ENCODE measurements around the gene CMIP.
"Not testable (repeated sequence)": the region's sequence is repeated elsewhere in the genome, so short reads cannot be mapped to it uniquely, and the experiment has no call there.

The CMIP gene

DNA sequence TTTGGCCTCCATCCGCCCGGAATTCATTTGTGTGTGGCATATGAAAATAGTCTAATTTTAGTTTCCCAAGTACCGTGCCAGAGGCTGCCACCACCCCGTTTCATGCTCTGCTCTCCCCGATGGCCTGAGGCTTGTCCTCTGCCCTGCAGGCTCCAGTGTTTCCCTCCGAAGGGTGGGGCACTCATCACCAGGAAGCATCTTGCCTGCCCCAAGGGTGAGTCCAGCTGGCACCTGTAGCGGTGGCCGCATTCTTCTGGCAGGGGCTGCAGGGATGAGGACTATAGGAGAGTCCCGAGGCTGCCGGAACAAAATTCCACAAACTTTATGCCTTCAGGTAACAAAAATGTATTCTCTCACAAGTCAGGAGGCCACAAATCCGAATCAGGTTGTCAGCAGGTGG, 23.1 kb upstream of the CMIP start:
- no peak for DNase-seq

DNA sequence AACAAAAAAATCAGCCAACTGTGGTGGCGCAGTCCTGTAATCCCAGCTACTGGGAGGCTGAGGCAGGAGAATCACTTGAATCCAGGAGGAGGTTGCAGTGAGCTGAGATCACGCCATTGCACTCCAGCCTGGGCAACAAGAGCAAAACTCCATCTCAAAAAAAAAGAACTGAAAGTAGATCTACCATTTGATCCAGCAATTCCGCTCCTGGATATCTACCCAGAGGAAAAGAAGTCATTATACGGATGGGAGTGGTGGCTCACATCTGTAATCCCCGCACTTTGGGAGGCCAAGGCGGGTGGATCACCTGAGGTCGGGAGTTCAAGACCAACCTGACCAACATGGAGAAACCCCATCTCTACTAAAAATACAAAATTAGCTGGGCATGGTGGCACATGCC, 22.5 kb upstream of the CMIP start:
- DNase-seq, result not testable (repeated sequence)

DNA sequence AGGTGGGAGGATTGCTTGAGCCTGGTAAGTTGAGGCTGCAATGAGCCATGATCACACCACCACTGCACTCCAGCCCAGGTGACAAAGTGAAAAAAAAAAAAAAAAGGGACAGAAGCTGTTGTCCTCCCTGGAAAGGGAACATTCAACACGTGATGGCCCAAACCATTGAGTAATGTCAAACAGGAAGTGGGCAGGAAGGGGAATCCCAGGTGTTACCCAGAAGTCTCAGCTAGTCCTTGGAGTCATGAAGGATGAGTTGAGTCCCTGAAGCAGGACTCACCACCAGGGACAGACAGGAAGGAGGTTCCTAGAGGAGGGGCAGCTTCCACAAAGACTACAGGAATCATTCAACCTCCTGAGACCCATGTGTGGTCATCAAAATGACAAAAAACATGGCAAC, 19.8 kb upstream of the CMIP start:
- DNase-seq, result no peak

DNA sequence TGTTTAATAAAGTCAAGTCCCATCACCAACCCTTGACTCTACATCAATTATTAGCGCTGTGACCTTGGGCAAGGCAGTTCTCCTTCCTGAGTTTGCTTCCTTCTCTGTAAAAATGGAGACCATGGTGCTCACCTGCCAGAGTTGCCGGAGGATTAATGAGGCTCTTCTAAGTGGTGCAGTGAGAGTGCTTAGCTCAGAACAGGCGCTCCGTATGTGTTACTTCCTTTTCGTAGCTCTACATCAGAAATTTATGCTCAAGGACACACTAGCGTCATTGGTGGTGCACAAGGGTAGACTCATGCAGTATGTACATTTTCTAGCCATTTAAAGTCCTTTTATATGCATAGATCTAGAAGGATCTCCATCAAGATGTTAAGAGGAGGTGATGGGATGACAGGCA, 17.4 kb upstream of the CMIP start:
- DNase-seq, result no peak

DNA sequence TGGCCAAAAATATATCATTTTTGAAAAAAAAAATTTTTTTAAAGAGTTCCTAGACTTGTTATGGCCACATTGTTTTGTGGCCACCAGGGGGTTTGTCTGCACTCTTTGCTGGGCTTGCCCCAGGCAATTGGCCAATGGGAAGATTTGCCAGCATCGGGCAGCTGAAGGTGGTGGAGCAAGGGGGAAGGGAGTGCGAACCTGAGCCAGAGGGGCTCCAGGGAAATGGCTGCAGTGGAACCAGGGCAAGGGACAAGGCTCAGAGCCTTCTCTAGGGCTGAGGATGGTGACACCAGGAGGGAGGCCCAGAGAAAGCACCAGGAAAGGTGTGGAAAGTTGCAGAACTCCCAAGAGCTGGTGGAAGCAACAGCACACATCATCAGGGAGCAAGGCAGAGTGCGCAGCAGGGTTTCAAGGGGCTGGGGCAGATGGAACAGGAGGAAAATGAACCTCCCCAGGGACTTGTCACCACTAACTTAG, 15.5 kb upstream of the CMIP start:
- peak; percentile 99 for DNase-seq

DNA sequence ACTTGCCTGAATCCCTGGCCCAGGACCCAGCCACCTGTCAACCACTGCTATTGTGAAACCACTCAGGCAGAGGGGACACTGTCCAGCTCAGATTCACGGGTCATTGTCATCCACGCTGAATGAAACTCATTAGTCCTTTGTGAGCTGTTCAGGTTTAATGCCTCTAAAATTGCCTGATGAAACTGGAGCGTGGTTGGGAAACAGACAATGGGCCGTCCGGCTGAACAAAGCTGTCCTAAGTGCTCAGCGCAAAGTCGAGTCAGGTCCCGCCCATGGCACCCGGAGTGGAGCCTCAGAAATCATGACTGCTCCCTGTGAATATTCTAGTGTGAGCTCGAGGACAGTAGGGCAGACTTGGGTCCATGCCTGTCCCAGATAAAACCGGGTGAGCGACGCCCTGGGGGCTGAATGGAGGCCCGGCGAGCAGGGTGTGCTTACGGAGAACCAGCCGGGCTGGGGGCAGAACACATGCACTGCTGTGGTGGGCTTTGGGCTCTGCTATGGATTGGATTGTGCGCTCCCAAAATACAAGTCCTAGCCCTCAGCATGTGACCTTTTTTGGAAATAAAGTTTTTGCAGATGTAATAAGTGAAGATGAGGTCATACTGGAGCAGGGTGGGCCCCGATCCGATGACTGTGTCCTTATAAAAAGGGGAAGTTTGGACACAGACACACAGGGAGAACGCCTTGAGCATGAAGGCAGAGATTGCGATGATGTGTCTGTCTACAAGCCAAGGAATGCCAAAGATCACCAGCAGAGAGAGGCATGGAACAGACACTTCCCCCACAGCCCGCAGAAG, 12.9 kb upstream of the CMIP start:
- DNase-seq, result no peak

DNA sequence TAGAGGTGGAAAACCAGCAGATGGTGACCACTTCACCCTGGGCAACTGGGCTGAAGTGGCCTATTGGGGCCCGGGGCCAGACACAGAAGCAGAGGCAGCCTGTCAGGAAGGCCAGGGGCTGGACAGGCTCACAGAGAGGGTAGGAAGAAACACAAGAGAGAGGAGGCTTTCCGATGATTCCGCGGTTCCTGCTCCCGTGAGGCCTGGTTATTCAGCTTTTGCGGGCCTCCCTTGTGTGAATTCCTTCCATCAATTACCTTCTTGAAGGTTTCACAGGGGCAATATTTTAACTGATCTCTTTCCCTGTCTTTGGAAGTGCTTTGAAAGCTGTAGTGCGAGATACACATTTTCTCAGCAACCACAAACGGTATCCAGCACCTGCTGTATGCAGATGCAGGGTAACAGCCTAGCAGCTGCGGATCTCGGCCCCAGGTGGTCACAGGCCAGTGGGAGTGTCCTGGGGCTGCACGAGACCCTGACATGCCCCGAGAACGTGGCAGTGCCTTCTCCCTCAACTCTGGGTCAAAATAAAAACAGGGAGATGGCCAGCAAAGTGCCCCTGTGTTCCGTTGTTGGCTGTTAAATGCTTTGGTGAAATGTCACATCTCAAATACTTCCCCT, 11.6 kb upstream of the CMIP start:
- peak; percentile 63 for DNase-seq

DNA sequence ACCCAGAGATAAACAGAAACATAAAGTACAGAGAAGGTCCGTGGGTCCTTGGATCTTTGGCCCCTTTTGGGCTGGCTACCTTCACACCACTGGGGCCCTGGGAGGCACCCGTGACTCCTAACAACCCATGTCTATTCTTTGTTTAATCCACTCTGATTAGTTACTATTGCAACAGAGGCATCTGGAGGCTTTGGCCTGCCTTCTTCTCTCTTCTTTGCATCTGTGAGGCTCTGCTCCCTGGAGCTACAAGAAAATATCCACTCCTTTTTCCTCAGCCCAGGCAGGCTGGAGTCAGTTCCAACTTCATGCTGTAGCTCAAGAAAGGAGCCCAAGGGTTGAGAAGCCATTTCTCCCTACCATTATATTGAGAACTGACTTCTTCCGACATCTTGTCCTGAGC, 9.5 kb upstream of the CMIP start:
- no peak for DNase-seq

DNA sequence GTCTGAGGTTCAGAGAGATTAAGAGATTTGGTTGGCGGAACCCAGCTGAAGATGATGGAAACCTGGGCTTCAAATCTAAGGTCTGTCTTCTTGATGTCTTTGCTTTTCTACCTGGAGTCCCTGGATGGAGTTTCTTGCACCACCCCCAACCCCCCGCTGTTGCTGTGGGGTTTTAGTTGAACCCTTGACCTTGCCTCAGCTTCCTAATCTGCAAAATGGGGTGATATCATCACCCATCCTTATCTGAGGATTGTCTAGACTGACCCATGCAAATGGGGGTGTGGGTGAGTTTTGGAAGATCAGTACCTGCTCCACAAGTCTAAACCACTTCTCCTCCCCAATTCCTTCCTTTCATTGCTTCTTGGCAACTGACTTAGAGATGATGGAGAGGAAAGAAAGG, 9.0 kb upstream of the CMIP start:
- DNase-seq, result no peak

DNA sequence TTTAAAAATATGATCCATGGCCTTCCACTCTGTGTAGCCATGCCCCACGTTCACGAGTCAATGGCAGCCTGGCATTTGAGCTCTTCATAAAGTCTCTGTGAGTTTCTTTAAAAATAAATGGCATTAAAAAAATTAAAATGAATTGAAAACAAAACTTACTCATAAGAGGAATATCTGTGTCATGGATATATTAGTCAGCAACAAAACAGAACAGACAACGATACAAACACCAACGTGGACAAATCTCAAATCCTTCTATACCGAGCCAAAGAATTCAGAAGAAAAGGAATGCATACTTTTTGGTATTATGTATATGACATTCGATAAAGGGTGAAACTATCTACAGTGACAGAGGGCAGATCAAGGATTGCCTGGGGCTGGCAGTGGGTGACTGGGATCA, 8.2 kb upstream of the CMIP start:
- DNase-seq, result no peak

DNA sequence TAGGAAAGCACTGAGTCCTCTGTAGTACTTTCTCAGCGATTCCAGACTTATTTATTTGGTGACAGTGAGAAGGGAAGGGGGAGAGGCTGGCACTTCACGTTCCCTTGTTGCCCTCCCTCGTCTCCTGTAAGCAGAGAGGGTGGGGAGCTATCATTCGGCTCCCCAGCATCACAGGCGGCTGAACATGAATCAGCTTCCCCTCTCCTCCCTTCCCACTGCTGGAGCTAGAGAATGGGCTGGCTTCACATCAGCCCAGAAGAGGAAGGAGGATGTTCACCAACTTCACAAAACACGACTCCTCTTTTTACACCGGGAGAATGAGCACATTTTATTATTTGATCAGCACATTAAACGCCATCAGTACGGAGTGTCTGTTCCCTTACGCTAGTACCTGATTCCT, 6.7 kb upstream of the CMIP start:
- peak; percentile 72 for DNase-seq

DNA sequence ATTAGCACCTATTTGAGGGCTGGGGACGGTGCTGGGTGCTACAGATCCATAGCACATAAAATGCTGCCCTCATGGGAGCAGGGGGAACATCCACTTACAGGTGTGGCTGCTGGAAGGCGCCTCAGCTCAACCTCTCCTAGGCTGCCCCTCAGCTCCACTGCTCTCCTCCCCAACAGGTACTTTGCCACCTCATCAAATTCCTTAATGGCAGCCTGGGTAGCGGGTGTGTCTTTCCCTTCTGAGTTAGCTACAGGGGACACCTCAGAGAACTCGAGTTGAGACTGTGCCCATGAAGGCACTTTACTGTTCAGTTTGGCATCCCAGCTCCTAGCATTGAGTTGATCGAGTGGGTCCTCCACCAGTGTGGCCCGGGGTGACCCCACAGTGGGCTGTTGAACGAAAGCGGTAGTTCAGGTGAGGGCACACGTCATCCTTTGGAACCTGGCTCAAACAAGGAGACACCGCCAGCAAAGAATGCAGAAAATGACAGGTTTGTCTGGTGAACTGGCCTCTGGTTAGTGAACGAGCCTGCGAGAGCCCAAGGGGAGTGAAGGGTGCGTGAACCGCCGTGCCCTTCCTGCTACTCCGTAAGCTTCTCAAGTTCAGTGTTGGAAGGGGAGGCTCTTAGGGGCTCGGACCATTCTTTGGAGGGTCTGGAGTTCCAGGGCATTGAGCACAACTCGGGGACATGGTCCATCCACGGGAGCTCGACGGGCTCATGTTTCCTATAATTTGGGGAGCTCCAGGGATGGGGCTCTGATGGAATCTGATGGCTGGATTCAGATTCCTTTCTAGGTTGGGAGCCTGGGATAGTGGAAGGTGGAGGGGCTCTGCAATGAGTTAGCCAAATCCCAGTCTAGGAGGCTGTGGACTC, 3.5 kb upstream of the CMIP start:
- DNase-seq, result no peak

DNA sequence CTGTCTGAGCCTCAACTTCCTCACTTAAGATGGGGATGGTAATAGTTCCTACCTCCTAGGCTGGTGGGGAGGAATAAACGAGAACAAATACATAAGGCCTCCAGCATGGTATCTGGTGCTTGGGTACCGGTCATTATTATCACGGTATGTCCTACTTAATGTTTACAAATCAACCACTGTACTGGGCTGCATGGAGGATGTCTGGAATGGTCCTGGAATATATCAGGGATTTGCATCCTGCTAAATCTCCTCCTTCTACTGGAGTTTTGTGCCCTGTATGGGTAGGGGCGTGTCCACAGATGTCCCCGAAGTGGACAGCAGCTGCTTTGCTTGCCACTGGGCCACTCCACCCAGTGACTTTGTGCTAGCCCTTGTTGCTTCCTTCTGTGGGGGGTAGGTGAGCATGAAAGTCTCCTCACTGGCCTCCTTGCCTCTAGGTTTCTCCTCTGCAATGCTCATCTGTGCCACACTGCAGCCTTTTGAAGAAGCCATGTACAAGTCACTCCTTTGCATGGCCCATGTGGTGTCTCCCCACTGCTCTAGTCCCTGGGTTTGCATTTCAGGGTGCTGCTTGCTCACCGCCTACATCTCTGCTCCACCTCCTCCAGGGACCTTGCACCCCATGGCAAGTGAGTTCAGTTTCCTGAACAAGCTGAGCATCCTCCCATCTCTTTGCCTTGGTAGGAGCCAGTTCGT, 2.2 kb upstream of the CMIP start:
- no peak for DNase-seq

DNA sequence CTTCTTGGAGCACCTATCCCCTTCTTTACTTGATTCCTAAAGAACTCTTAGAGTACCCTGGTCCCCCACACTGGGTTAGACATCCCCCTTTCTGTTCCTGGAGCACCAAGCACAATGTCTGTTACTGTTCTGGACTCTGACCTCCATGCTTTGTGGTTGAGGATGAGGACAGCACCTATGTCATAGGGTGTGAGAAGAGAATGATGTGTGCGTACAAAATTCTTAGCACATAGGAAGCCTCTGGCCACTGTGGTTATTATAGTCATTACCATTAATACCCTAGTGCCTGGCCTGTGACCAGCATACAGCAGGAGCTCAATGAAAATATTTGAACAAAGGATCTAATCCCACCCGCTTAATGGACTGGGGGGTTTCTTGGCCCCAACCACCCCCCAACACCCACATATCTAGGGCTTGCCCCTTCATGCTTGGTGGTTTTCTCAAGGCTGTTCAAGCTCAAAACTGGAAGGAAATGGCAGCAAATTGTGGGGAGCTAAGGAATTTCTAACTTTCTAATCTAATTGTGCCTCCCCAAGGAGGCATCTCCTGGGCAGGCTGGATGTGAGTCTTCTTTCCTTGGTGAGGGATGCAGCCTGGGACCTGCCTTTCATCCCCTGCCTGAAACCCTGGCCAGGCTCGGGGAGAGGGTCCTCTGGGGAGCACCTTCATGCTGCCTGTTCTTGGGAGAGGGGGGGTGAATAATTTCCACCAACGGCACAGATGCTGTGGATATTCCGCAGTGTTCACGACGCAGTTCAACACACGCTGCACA, 1.5 kb upstream of the CMIP start:
- DNase-seq, result no peak

DNA sequence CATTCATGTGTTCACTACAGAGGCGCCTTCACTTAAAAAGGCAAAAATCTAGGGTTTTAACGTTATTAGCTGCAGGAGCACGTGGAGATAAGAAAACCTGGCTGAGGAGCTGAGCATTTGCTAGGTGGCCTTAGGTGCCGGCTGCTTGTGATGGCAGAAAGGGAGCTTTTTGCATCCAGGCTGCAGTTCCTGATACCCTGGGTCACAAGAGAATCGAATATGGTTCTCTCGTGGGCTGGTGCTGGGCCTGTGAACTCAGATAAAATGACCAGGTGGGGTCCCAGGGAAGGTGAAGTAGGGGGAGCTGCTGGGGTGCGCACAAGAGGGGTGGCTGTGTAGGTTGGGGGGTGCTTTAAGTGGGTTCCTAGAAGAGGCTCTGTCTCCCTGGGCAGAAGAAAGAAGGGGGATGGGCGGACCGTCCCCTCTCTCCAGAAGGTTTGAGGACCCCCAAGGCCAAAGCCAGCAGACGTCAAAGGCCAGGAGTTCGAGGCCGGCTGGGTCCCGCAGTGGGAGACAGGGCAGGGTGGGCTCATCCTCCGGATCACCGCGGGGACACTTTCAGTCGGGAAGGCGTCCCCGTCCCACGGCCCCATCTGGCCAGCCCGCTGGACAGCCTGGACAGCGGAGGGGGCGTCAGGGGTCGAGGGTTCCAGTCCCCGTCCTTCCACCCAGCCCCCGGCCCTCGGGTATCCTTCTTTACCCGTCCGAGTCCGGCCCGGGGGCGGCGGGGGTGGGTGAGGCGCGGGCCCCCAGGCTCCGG, 740 bp upstream of the CMIP start:
- DNase-seq, result no peak

DNA sequence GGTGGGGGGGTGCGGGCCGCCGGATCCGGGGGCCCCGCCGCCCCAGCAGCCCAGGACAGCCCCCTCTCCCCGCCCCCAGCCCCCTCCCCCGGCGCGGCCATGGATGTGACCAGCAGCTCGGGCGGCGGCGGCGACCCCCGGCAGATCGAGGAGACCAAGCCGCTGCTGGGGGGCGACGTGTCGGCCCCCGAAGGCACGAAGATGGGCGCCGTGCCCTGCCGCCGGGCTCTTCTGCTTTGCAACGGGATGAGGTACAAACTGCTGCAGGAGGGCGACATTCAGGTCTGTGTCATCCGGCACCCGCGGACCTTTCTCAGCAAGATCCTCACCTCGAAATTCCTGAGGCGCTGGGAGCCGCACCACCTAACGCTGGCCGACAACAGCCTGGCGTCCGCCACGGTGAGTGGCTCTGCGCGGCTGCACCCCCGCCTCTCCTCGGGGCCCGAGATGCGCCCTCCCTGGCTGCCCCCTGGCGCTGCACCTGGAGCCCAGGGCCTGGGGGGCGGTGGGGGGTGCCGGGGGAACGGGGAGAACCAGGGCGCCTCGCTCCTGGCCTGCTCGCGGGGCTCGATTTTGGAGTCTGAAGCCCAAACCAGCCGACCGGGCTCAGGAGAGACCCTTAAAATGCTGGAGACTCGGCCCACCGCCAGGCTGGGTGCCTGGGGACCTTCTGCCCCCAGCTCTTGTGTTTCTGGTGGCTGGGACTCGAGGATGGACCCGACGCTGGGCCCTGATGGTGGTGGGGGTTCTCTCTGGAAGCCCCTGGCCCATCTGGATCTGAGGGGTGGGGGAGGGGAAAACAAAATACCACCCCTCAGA, 744 bp downstream of the CMIP start:
- peak; percentile 38 for DNase-seq

DNA sequence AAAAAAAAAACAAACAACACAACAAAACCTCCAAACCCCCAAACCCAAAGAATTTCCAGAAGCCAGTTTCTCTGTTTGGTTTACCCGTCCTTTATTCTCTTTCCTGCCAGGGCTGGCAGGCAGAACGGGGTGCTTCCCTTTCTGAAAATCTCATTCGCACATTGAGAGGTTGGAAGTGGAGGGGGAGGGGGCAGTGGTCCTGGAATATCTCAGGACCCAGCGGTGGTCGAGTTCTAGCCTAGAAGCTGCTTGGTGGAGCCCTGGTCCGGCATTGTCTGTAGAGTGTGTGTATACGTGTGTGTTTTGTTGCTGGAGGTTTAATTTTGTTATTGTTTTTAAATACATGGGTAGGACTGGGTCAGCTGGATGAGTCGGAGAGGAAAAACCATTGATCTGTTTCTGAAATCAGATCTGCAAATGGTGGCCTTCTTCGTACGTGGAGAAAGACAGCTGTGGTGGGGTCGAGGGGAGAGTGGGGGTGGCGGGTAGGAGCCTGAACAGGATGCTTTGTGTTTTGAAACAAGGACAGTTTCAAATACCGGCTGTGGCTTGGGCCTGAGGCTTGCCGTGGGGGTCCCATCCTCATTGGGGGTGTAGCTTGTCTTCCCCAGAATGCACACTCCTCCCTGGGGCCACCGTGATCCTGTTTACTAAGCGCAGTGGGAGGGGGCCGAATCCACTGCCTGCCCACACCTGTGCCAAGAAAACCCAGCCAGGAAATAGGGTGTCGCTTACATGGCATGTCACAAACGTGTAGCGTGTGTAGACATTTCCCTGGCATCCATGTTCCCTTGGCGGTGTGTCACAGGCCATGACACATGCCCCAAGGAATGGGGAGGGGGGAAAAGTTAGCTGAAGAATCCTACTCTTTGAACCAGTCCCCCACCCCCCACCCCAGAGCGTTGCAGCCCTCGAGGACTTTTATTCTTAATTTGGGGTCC, 1.6 kb downstream of the CMIP start:
- DNase-seq, result peak; percentile 44

DNA sequence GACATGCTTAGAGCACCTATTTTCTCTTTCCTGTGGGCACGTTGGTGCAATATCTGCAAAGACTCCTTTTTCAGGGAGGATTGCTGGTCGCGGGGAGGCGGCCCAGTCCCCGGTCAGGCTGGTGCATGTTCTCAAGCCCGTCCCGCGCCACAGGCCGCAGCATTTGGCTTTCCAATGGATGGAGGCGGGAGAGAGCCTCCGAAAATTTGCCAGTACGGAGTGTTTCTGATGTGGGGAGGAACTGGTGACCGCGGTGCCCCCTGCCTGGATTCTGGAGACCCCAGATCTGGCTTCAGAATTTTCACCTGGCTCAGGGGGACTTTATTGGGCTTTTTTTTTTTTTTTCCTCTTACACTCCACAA, 2.3 kb downstream of the CMIP start:
- no peak for DNase-seq

DNA sequence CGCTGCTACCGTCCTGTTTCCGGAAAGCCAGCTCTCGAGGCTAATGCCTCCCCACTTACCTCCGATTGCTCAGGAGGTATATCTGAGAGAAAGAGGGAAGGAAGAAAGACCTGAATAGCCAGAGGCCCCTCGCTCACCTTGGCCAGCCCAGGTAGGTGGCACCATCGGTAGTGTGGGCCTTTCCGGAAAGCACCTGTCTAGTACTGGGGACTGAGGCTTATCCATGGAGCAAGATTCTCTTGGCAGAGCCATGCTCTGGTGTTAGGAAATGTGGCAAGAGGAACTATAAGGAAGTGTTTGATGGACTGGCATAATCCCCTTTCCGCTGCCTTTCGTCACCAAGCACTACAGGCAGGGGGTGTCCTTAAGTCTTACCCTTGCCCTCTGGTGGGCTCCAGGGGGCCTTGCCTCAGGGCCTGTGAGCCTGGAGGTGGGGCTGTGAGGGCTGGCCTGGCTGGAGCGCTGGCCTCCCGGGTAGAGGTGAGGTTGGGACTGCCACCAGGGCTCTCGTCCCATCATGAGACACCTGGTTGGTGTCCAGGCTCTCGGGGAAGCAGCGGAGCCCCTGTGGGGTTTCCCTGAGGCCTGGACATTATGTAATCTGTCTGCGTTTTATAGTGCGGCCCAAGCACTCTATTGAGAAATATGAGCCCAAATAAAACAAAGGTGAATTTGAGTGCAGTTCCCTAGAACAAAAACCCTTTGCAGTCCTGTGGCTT, 2.9 kb downstream of the CMIP start:
- DNase-seq, result no peak
